HepG2 (cell line): Measurements from ENCODE around the gene LGALS4. TPM values are rescaled to one million over a fixed set of nuclear protein-coding genes. Genes with fewer than 3 reads are reported as not detected.
"Not testable (repeated sequence)": the region's sequence is repeated elsewhere in the genome, so short reads cannot be mapped to it uniquely, and the experiment has no call there.

Experiments
- ATAC-seq: fragments of 200-7000 bp; cut with Tn5 transposase; 3 replicates; pipeline ENCODE4 v1.9.1; 2020; ENCODE audit warnings: mild to moderate bottlenecking, moderate library complexity
- BruUV-seq: library from RNA; stranded (reverse); fragments of 400-500 nt; replicated peaks from 2 replicates; lab custom pipeline; 2021; lab: Mats Ljungman, UMichigan
- CTCF ChIA-PET: fragments of 300-600 bp; formaldehyde crosslinking; extraction: SDS; loops from one replicate; lab custom pipeline; 2021; ENCODE audit warnings: low total read pairs, inconsistent platforms, low intra/inter-chr PET ratio; lab: Yijun Ruan, JAX
- POLR2A ChIA-PET: fragments of 350-600 bp; sonication (Branson Sonifier 250); formaldehyde crosslinking; loops from one replicate; lab custom pipeline; 2020; ENCODE audit warnings: antibody characterized with exemption, inconsistent platforms; lab: Yijun Ruan, JAX
- DNase-seq: peaks from one replicate; pipeline ENCODE4 v3.0.0-alpha.2; 2015; ENCODE audit warnings: low spot score
- FAIRE-seq: peaks from 3 replicates; lab custom pipeline; 2011; peaks lifted over from hg19 to GRCh38; lab: Jason Lieb, UNC
- H2AFZ ChIP-seq: one replicate; pipeline ENCODE4 v1.6.1; 2011; ENCODE audit warnings: low read length, inconsistent platforms
- H3K27ac ChIP-seq: fragments of 300-600 bp; 3 replicates; pipeline ENCODE4 v1.8.0; 2011; ENCODE audit warnings: mixed run types, mild to moderate bottlenecking, mixed read lengths, low read length, inconsistent platforms; ENCODE audit not compliant: insufficient read depth; ENCODE audit errors: extremely low read length
- H3K27me3 ChIP-seq, 2 experiments: fragments of 200-600 bp in 1 of 2; 2 replicates in 1 of 2; 3 replicates in 1 of 2; pipeline versions ENCODE4 v1.6.0 to v1.8.0; 2011; ENCODE audit warnings: low read length in 2 of 2, mild to moderate bottlenecking in 2 of 2, moderate library complexity in 2 of 2, inconsistent platforms in 1 of 2; ENCODE audit not compliant: insufficient read depth in 2 of 2, control insufficient read depth in 1 of 2
- H3K36me3 ChIP-seq, 2 experiments: fragments of 200-600 bp in 1 of 2; replicated peaks in 1 of 2; 2 replicates in 1 of 2; 3 replicates in 1 of 2; pipeline versions ENCODE4 v1.5.1 to v1.8.0; 2011; ENCODE audit warnings: low read length in 2 of 2, inconsistent platforms in 1 of 2; ENCODE audit not compliant: insufficient read depth in 2 of 2, control insufficient read depth in 1 of 2
- H3K4me1 ChIP-seq: 2 replicates; pipeline ENCODE4 v1.5.1; 2012; ENCODE audit warnings: low read length, inconsistent platforms; ENCODE audit not compliant: insufficient read depth
- H3K4me2 ChIP-seq: 2 replicates; pipeline ENCODE4 v1.6.0; 2011; ENCODE audit warnings: low read depth, low read length, inconsistent platforms
- H3K4me3 ChIP-seq, 3 experiments: fragments of 200-600 bp in 1 of 3; sonication (generic), shearing (Covaris generic) in 1 of 3; replicated peaks in 1 of 3; 2 replicates each; pipeline ENCODE4 v1.5.1; 2011 to 2016; ENCODE audit warnings: low read length in 3 of 3, inconsistent platforms in 2 of 3, low read depth in 2 of 3, mild to moderate bottlenecking in 2 of 3, control low read depth in 1 of 3, mixed read lengths in 1 of 3; ENCODE audit not compliant: insufficient read depth in 1 of 3
- H3K79me2 ChIP-seq: one replicate; pipeline ENCODE4 v1.6.1; 2011; ENCODE audit warnings: low read length, inconsistent platforms; ENCODE audit not compliant: insufficient read depth
- H3K9ac ChIP-seq: 2 replicates; pipeline ENCODE4 v1.6.0; 2011; ENCODE audit warnings: mild to moderate bottlenecking, low read depth, low read length, inconsistent platforms; ENCODE audit not compliant: insufficient read depth
- H3K9me3 ChIP-seq: 2 replicates; pipeline ENCODE4 v1.5.1; 2012; ENCODE audit warnings: mild to moderate bottlenecking, low read length
- H4K20me1 ChIP-seq: 2 replicates; pipeline ENCODE4 v1.6.0; 2011; ENCODE audit warnings: inconsistent platforms, mild to moderate bottlenecking, low read length, moderate library complexity; ENCODE audit not compliant: insufficient read depth
- BHLHE40 ChIP-seq: IDR thresholded peaks from 2 replicates; pipeline ENCODE4 v1.6.1; 2011; ENCODE audit warnings: low read length, improper control_type of control experiment
- DMAP1 ChIP-seq: IDR thresholded peaks from 2 replicates; pipeline ENCODE4 v1.6.1; 2016
- HNF4G ChIP-seq, 2 experiments: sonication (generic) in 1 of 2; formaldehyde crosslinking in 1 of 2; IDR thresholded peaks; 2 replicates each; pipeline versions ENCODE4 v1.4.0 to v1.6.1; 2011 to 2020; ENCODE audit warnings: borderline replicate concordance in 2 of 2, low read depth in 2 of 2, mild to moderate bottlenecking in 2 of 2, low read length in 1 of 2, missing genetic modification reagents in 1 of 2, moderate library complexity in 1 of 2
- HOXA3 ChIP-seq: sonication (generic); formaldehyde crosslinking; IDR thresholded peaks from 2 replicates; pipeline ENCODE4 v1.5.0; 2020; ENCODE audit warnings: missing genetic modification reagents
- MAFF ChIP-seq: IDR thresholded peaks from 2 replicates; pipeline ENCODE4 v1.6.1; 2011; ENCODE audit warnings: low read depth, low read length, improper control_type of control experiment
- MAFK ChIP-seq, 2 experiments: IDR thresholded peaks in 1 of 2; conservative IDR thresholded peaks in 1 of 2; 2 replicates each; pipeline ENCODE4 v1.6.1; 2011; ENCODE audit warnings: improper control_type of control experiment in 2 of 2, low read length in 2 of 2
- PHF21A ChIP-seq: sonication (generic); formaldehyde crosslinking; IDR thresholded peaks from 2 replicates; pipeline ENCODE4 v1.5.0; 2020; ENCODE audit warnings: mild to moderate bottlenecking, missing genetic modification reagents
- PHF8 ChIP-seq: sonication (generic); formaldehyde crosslinking; IDR thresholded peaks from 2 replicates; pipeline ENCODE4 v1.5.0; 2020; ENCODE audit warnings: missing genetic modification reagents
- SALL1 ChIP-seq: sonication (generic); formaldehyde crosslinking; IDR thresholded peaks from 2 replicates; pipeline ENCODE4 v1.8.0; 2022; ENCODE audit warnings: mild to moderate bottlenecking, missing genetic modification reagents
- SPEN ChIP-seq: sonication (generic); formaldehyde crosslinking; IDR thresholded peaks from 2 replicates; pipeline ENCODE4 v1.5.1; 2020; ENCODE audit warnings: low read depth, mild to moderate bottlenecking, missing genetic modification reagents
- TBX2 ChIP-seq: sonication (generic); formaldehyde crosslinking; IDR thresholded peaks from 2 replicates; pipeline ENCODE4 v1.5.0; 2020; ENCODE audit warnings: missing genetic modification reagents, mild to moderate bottlenecking, borderline replicate concordance
- ZBTB7B ChIP-seq: sonication (generic); formaldehyde crosslinking; IDR thresholded peaks from 2 replicates; pipeline ENCODE4 v1.4.0; 2020; ENCODE audit warnings: missing genetic modification reagents
- ZNF263 ChIP-seq: sonication (generic); formaldehyde crosslinking; IDR thresholded peaks from 2 replicates; pipeline ENCODE4 v1.4.0; 2020; ENCODE audit warnings: missing genetic modification reagents
- WGBS: methylation state at CpG from one replicate; pipeline ENCODE4 v1.1.6; 2017; ENCODE audit warnings: low lambda C conversion rate; 5-methylcytosine and 5-hydroxymethylcytosine counted together
- in situ Hi-C: cut with HindIII; loops from 2 replicates; pipeline ENCODE4 v1.10.0; 2017; ENCODE audit warnings: low pct_unique_long_range_greater_than_20kb; ENCODE audit not compliant: extremely low pct_ligation_motif_present
- intact Hi-C: fragments of 100-400 bp; cut with micrococcal nuclease; formaldehyde crosslinking; loops from one replicate; pipeline ENCODE4 v1.10.0; 2022; ENCODE audit not compliant: unreplicated experiment
- polyA plus RNA-seq, 8 experiments: library from polyadenylated mRNA; depleted of rRNA in 3 of 8; stranded (reverse) in 7 of 8; unstranded in 1 of 8; fragments of >200 nt; fragmentation: Illumina TruSeq in 4 of 8; extraction: Trizol in 4 of 8; gene quantifications; 2 replicates each; pipeline versions ENCODE4 v1.2.1 to v1.2.3, GENCODE V29; 2011 to 2016; ENCODE audit warnings: low read depth in 4 of 8, missing spikeins in 1 of 8, mixed read lengths in 1 of 8; ENCODE audit not compliant: insufficient read depth in 1 of 8
- total RNA-seq, 5 experiments: library from RNA; depleted of rRNA; stranded (reverse); fragments of >200 nt; fragmentation: Illumina TruSeq; extraction: Trizol; gene quantifications; 2 replicates each; pipeline ENCODE4 v1.2.3, GENCODE V29; 2016; ENCODE audit warnings: low read depth in 1 of 5
- TF ChIP-seq, protein P1 (sequence below): IDR thresholded peaks from 2 replicates; pipeline ENCODE4 v1.6.1; 2016
- TF ChIP-seq, protein P2 (sequence below): sonication (generic); formaldehyde crosslinking; IDR thresholded peaks from 2 replicates; pipeline ENCODE4 v1.4.0; 2020; ENCODE audit warnings: missing genetic modification reagents
- TF ChIP-seq, protein P3 (sequence below): IDR thresholded peaks from 2 replicates; pipeline ENCODE4 v1.4.0; 2020; ENCODE audit warnings: mild to moderate bottlenecking, missing genetic modification reagents

Gene LGALS4
- total and polyA plus RNA-seq, 2 of the 13 experiments (the other 11 are each of a cell fraction or from before 2014, with no cell fraction given) = 0.24 to 0.71 TPM

DNA sequence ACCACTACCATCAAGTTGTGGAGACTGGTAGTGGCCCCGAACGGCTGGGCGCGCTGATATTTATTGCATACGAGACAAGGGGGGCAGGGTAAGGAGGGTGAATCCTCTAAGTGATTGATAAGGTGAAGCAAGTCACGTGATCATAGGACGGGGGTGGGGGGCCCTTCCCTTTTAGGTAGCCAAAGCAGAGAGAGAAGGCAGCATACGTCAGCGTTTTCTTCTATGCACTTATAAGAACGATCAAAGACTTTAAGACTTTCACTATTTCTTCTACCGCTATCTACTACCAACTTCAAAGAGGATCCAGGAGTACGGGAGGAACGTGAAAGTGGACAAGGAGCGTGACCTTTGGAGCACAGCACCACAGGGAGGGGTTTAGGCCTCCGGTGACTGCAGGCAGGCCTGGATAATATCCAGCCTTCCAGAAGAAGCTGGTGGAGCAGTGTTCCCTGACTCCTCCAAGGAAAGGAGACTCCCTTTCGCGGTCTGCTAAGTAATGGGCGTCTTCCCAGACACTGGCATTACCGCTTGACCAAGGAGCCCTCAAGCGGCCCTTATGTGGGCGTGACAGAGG is 47.0 kb upstream of the LGALS4 start:
- H2AFZ ChIP-seq; H3K36me3 ChIP-seq; DNase-seq; H3K27me3 ChIP-seq; intact Hi-C loops; H4K20me1 ChIP-seq; in situ Hi-C loops; CTCF ChIA-PET; ATAC-seq; H3K79me2 ChIP-seq; H3K9me3 ChIP-seq; TF ChIP-seq HNF4G (CRISPR knock-in tag; IDR thresholded peaks at IDR 0.05; ENCODE audit: borderline replicate concordance, low read depth): not testable (repeated sequence)
- peak overlapping the region; percentile 74 for H3K4me2 ChIP-seq
- peak; percentile 86 for FAIRE-seq
- peak overlapping the region; percentile 55 for H3K9ac ChIP-seq
- H3K27ac ChIP-seq = peak overlapping the region; percentile 54
- TSS peak; percentile 94 for BruUV-seq
- POLR2A ChIA-PET = interaction anchor here (1.3 to 2.4 kb wide), 6 partner anchors 8 to 71 kb away, joined by 3 to 12 read pairs (median 8); partner anchors contain the start of genes ECH1, MRPS12 and SARS2
- under 1% methylated on average over 18 of the region's 21 CpGs for WGBS
- H3K4me3 ChIP-seq = peak overlapping the region; percentile 54 to 57 (median 56); a peak in 5 of 6 replicates
- peaks cover 54% of the 10 kb centered on the region for H3K4me1 ChIP-seq
- TF ChIP-seq, protein P1, sequence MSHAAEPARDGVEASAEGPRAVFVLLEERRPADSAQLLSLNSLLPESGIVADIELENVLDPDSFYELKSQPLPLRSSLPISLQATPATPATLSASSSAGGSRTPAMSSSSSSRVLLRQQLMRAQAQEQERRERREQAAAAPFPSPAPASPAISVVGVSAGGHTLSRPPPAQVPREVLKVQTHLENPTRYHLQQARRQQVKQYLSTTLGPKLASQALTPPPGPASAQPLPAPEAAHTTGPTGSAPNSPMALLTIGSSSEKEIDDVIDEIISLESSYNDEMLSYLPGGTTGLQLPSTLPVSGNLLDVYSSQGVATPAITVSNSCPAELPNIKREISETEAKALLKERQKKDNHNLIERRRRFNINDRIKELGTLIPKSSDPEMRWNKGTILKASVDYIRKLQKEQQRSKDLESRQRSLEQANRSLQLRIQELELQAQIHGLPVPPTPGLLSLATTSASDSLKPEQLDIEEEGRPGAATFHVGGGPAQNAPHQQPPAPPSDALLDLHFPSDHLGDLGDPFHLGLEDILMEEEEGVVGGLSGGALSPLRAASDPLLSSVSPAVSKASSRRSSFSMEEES (CRISPR knock-in tag) = 0 out of 2 replicates have a peak, but pooled peaks have one; percentile 40
- TF ChIP-seq ZBTB7B (CRISPR knock-in tag) (0 out of 2 replicates have a peak, but pooled peaks have one; percentile 27), PHF21A (CRISPR knock-in tag) (0 out of 2 replicates have a peak, but pooled peaks have one; percentile 42), HNF4G (IDR thresholded peaks at IDR 0.05; ENCODE audit: borderline replicate concordance, low read depth, low read length) (peak; percentile 40; the same call in 1 of the 2 replicates), MAFF (peak; percentile 34), BHLHE40 (0 out of 2 replicates have a peak, but pooled peaks have one; percentile 12), SPEN (CRISPR knock-in tag) (0 out of 2 replicates have a peak, but pooled peaks have one; percentile 19), PHF8 (CRISPR knock-in tag) (peak; percentile 37; the same call in 1 of the 2 replicates), ZNF263 (CRISPR knock-in tag) (0 out of 2 replicates have a peak, but pooled peaks have one; percentile 21), TBX2 (peak; percentile 31; the same call in 1 of the 2 replicates), MAFK (conservative IDR thresholded peaks at IDR 0.05 in 1 of 2, IDR thresholded peaks at IDR 0.05 in 1 of 2; ENCODE audit: low read length in 2 of 2) (peak; percentile 57 to 77; a peak in 3 of 4 replicates), SALL1 (CRISPR knock-in tag) (peak; percentile 22), HOXA3 (CRISPR knock-in tag) (peak; percentile 30; the same call in 1 of the 2 replicates), DMAP1 (CRISPR knock-in tag) (peak; percentile 58; the same call in 1 of the 2 replicates)
- TF ChIP-seq, protein P2, sequence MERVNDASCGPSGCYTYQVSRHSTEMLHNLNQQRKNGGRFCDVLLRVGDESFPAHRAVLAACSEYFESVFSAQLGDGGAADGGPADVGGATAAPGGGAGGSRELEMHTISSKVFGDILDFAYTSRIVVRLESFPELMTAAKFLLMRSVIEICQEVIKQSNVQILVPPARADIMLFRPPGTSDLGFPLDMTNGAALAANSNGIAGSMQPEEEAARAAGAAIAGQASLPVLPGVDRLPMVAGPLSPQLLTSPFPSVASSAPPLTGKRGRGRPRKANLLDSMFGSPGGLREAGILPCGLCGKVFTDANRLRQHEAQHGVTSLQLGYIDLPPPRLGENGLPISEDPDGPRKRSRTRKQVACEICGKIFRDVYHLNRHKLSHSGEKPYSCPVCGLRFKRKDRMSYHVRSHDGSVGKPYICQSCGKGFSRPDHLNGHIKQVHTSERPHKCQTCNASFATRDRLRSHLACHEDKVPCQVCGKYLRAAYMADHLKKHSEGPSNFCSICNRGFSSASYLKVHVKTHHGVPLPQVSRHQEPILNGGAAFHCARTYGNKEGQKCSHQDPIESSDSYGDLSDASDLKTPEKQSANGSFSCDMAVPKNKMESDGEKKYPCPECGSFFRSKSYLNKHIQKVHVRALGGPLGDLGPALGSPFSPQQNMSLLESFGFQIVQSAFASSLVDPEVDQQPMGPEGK (CRISPR knock-in tag) = peak; percentile 68
- TF ChIP-seq, protein P3, sequence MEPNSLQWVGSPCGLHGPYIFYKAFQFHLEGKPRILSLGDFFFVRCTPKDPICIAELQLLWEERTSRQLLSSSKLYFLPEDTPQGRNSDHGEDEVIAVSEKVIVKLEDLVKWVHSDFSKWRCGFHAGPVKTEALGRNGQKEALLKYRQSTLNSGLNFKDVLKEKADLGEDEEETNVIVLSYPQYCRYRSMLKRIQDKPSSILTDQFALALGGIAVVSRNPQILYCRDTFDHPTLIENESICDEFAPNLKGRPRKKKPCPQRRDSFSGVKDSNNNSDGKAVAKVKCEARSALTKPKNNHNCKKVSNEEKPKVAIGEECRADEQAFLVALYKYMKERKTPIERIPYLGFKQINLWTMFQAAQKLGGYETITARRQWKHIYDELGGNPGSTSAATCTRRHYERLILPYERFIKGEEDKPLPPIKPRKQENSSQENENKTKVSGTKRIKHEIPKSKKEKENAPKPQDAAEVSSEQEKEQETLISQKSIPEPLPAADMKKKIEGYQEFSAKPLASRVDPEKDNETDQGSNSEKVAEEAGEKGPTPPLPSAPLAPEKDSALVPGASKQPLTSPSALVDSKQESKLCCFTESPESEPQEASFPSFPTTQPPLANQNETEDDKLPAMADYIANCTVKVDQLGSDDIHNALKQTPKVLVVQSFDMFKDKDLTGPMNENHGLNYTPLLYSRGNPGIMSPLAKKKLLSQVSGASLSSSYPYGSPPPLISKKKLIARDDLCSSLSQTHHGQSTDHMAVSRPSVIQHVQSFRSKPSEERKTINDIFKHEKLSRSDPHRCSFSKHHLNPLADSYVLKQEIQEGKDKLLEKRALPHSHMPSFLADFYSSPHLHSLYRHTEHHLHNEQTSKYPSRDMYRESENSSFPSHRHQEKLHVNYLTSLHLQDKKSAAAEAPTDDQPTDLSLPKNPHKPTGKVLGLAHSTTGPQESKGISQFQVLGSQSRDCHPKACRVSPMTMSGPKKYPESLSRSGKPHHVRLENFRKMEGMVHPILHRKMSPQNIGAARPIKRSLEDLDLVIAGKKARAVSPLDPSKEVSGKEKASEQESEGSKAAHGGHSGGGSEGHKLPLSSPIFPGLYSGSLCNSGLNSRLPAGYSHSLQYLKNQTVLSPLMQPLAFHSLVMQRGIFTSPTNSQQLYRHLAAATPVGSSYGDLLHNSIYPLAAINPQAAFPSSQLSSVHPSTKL (CRISPR knock-in tag) = 0 out of 2 replicates have a peak, but pooled peaks have one; percentile 35
